ENCODE results near the gene CPPED1.
"Not testable (repeated sequence)": the region's sequence is repeated elsewhere in the genome, so short reads cannot be mapped to it uniquely, and the experiment has no call there.

The CPPED1 gene

DNA sequence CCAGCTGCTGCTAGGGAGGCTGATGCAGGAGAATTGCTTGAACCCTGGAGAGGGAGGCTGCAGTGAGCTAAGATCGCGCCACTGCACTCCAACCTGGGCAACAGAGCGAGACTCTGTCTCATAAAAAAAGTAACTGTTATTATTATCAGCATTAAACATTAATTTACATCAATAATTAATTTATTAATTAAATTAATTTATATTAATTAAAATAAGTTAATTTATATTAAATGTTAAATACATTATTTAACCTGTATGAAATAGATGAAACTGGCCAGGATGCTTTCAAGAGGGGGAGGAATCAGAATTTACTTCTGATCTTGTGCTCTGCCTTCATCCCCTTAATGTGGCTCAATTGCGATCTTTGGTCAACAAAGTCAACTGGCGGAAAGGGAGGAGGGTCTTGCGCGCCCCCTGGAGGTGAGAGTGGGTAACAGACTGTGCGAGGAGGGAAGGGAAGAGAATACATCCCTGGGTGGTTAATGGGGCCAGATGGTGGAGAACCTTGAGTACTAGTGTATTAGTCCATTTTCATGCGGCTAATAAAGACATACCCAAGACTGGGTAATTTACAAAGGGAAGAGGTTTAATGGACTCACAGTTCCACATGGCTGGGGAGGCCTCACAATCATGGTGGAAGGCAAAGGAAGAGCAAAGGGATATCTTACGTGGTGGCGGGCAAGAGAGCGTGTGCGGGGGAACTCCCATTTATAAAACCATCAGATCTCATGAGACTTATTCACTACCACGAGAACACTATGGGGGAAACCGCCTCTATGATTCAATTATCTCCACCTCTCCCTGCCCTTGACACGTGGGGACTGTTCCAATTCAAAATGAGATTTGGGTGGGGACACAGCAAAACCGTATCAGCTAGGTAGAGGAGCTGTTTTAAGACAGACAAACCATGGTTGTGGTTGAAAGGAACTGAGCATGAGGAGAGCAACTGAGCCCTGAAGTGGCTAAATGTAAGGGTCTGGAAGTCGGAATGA is 15.7 kb upstream of the CPPED1 start:
- Histone ChIP-seq H3K9ac (ENCODE audit: low read depth, low read length) (no peak overlapping the region), H3K36me3 (ENCODE audit: control insufficient read depth, insufficient read depth, low read length) (no peaks in the 10 kb centered on the region), H3K4me3 (ENCODE audit: low read depth, low read length) (no peak overlapping the region), H3K9me3 (ENCODE audit: control insufficient read depth, insufficient read depth, low read length) (no peaks in the 10 kb centered on the region), H3K27me3 (ENCODE audit: control insufficient read depth, insufficient read depth, low read length) (no peaks in the 10 kb centered on the region), H3K4me1 (ENCODE audit: control insufficient read depth, insufficient read depth, low read length) (no peaks in the 10 kb centered on the region)

GRCh38 chr16:12818326-12818725 is 14.6 kb upstream of the CPPED1 start:
- no peak overlapping the region for H3K4me3 ChIP-seq (ENCODE audit: low read depth, low read length)
- no peaks in the 10 kb centered on the region for H3K36me3 ChIP-seq (ENCODE audit: control insufficient read depth, insufficient read depth, low read length)
- no peaks in the 10 kb centered on the region for H3K27me3 ChIP-seq (ENCODE audit: control insufficient read depth, insufficient read depth, low read length)
- no peaks in the 10 kb centered on the region for H3K9me3 ChIP-seq (ENCODE audit: control insufficient read depth, insufficient read depth, low read length)
- H3K4me1 ChIP-seq (ENCODE audit: control insufficient read depth, insufficient read depth, low read length), result no peaks in the 10 kb centered on the region
- no peak overlapping the region for H3K9ac ChIP-seq (ENCODE audit: low read depth, low read length)

- not testable (repeated sequence) for H3K9ac ChIP-seq (ENCODE audit: low read depth, low read length); H3K4me3 ChIP-seq (ENCODE audit: low read depth, low read length); H3K9me3 ChIP-seq (ENCODE audit: control insufficient read depth, insufficient read depth, low read length); H3K36me3 ChIP-seq (ENCODE audit: control insufficient read depth, insufficient read depth, low read length); H3K27me3 ChIP-seq (ENCODE audit: control insufficient read depth, insufficient read depth, low read length); H3K4me1 ChIP-seq (ENCODE audit: control insufficient read depth, insufficient read depth, low read length)
These were observed 13.1 kb upstream of the CPPED1 start for GRCh38 chr16:12816791-12817214.

DNA sequence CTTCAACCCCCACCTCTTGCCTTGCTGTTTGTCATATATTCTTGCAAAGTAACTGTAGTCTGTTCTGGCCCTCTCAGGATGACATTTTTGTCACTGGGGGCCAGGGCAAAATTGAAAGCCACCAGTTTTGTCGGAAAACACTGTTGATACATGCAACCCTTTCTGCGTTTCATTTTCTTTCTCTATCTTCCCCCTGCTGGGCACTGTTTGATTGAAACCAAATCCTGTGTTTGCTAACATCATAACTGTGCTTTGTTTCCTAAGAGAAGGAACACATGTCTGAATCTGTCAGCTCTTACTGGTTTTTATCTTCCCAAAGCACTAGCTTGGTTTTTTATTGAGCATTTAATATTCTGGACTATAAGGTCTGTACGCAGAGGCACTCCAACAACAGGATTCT is 11.7 kb upstream of the CPPED1 start:
- H3K4me1 ChIP-seq (ENCODE audit: control insufficient read depth, insufficient read depth, low read length), result no peaks in the 10 kb centered on the region
- H3K9me3 ChIP-seq (ENCODE audit: control insufficient read depth, insufficient read depth, low read length), result no peaks in the 10 kb centered on the region
- no peaks in the 10 kb centered on the region for H3K27me3 ChIP-seq (ENCODE audit: control insufficient read depth, insufficient read depth, low read length)
- H3K4me3 ChIP-seq (ENCODE audit: low read depth, low read length), result no peak overlapping the region
- no peaks in the 10 kb centered on the region for H3K36me3 ChIP-seq (ENCODE audit: control insufficient read depth, insufficient read depth, low read length)
- no peak overlapping the region for H3K9ac ChIP-seq (ENCODE audit: low read depth, low read length)

- not testable (repeated sequence) for H3K9ac ChIP-seq (ENCODE audit: low read depth, low read length); H3K36me3 ChIP-seq (ENCODE audit: control insufficient read depth, insufficient read depth, low read length); H3K9me3 ChIP-seq (ENCODE audit: control insufficient read depth, insufficient read depth, low read length); H3K4me1 ChIP-seq (ENCODE audit: control insufficient read depth, insufficient read depth, low read length); H3K27me3 ChIP-seq (ENCODE audit: control insufficient read depth, insufficient read depth, low read length); H3K4me3 ChIP-seq (ENCODE audit: low read depth, low read length)
These were observed 10.0 kb upstream of the CPPED1 start for GRCh38 chr16:12813734-12814133.

- H3K9ac ChIP-seq (ENCODE audit: low read depth, low read length); H3K4me1 ChIP-seq (ENCODE audit: control insufficient read depth, insufficient read depth, low read length); H3K4me3 ChIP-seq (ENCODE audit: low read depth, low read length); H3K27me3 ChIP-seq (ENCODE audit: control insufficient read depth, insufficient read depth, low read length); H3K36me3 ChIP-seq (ENCODE audit: control insufficient read depth, insufficient read depth, low read length); H3K9me3 ChIP-seq (ENCODE audit: control insufficient read depth, insufficient read depth, low read length): not testable (repeated sequence)
These were observed 9.6 kb upstream of the CPPED1 start for GRCh38 chr16:12813321-12813720.

GRCh38 chr16:12811441-12812383 is 8.0 kb upstream of the CPPED1 start:
- Histone ChIP-seq H3K27me3 (ENCODE audit: control insufficient read depth, insufficient read depth, low read length) (no peaks in the 10 kb centered on the region), H3K9me3 (ENCODE audit: control insufficient read depth, insufficient read depth, low read length) (no peaks in the 10 kb centered on the region), H3K36me3 (ENCODE audit: control insufficient read depth, insufficient read depth, low read length) (no peaks in the 10 kb centered on the region), H3K9ac (ENCODE audit: low read depth, low read length) (no peak overlapping the region), H3K4me3 (ENCODE audit: low read depth, low read length) (no peak overlapping the region), H3K4me1 (ENCODE audit: control insufficient read depth, insufficient read depth, low read length) (no peaks in the 10 kb centered on the region)

GRCh38 chr16:12805066-12805465 is 1.4 kb upstream of the CPPED1 start:
- Histone ChIP-seq H3K4me3 (ENCODE audit: low read depth, low read length) (no peak overlapping the region), H3K36me3 (ENCODE audit: control insufficient read depth, insufficient read depth, low read length) (no peaks in the 10 kb centered on the region), H3K4me1 (ENCODE audit: control insufficient read depth, insufficient read depth, low read length) (peaks cover 6% of the 10 kb centered on the region), H3K27me3 (ENCODE audit: control insufficient read depth, insufficient read depth, low read length) (no peaks in the 10 kb centered on the region), H3K9me3 (ENCODE audit: control insufficient read depth, insufficient read depth, low read length) (no peaks in the 10 kb centered on the region), H3K9ac (ENCODE audit: low read depth, low read length) (no peak overlapping the region)

GRCh38 chr16:12804395-12804794 is 708 bp upstream of the CPPED1 start:
- Histone ChIP-seq H3K4me3 (ENCODE audit: low read depth, low read length) (no peak overlapping the region), H3K36me3 (ENCODE audit: control insufficient read depth, insufficient read depth, low read length) (no peaks in the 10 kb centered on the region), H3K9ac (ENCODE audit: low read depth, low read length) (no peak overlapping the region)

GRCh38 chr16:12802661-12803060 is 1.0 kb downstream of the CPPED1 start:
- peak overlapping the region; percentile 93 for H3K4me3 ChIP-seq (ENCODE audit: low read depth, low read length)
- peaks cover 6% of the 10 kb centered on the region for H3K4me1 ChIP-seq (ENCODE audit: control insufficient read depth, insufficient read depth, low read length)
- peak overlapping the region; percentile 70 for H3K9ac ChIP-seq (ENCODE audit: low read depth, low read length)
- H3K36me3 ChIP-seq (ENCODE audit: control insufficient read depth, insufficient read depth, low read length), result no peaks in the 10 kb centered on the region
- no peaks in the 10 kb centered on the region for H3K9me3 ChIP-seq (ENCODE audit: control insufficient read depth, insufficient read depth, low read length)
- H3K27me3 ChIP-seq (ENCODE audit: control insufficient read depth, insufficient read depth, low read length), result no peaks in the 10 kb centered on the region

More at GRCh38 chr16:12804395-12804794, 708 bp upstream of the CPPED1 start:
- no peaks in the 10 kb centered on the region for H3K27me3 ChIP-seq (ENCODE audit: control insufficient read depth, insufficient read depth, low read length)
- peaks cover 6% of the 10 kb centered on the region for H3K4me1 ChIP-seq (ENCODE audit: control insufficient read depth, insufficient read depth, low read length)
- H3K9me3 ChIP-seq (ENCODE audit: control insufficient read depth, insufficient read depth, low read length), result no peaks in the 10 kb centered on the region

- no peak overlapping the region for H3K9ac ChIP-seq (ENCODE audit: low read depth, low read length)
- peaks cover 6% of the 10 kb centered on the region for H3K4me1 ChIP-seq (ENCODE audit: control insufficient read depth, insufficient read depth, low read length)
- no peaks in the 10 kb centered on the region for H3K36me3 ChIP-seq (ENCODE audit: control insufficient read depth, insufficient read depth, low read length)
- H3K4me3 ChIP-seq (ENCODE audit: low read depth, low read length), result no peak overlapping the region
- H3K9me3 ChIP-seq (ENCODE audit: control insufficient read depth, insufficient read depth, low read length), result no peaks in the 10 kb centered on the region
- H3K27me3 ChIP-seq (ENCODE audit: control insufficient read depth, insufficient read depth, low read length), result no peaks in the 10 kb centered on the region
These were observed 1.6 kb downstream of the CPPED1 start for GRCh38 chr16:12802048-12802447.

Measured in iPS-15b (cell line).